NB4 (cell line): ENCODE measurements around the gene SPOCK3.

Experiments
- DNase-seq: peaks from one replicate; pipeline ENCODE4 v3.0.0; 2010; ENCODE audit warnings: low read depth
- H3K4me3 ChIP-seq: one replicate; pipeline ENCODE4 v1.5.1; 2011; ENCODE audit warnings: mild to moderate bottlenecking, low read depth, low read length, moderate library complexity
- MYC ChIP-seq: IDR thresholded peaks from 2 replicates; pipeline ENCODE4 v1.6.1; 2011; ENCODE audit warnings: low read depth, low read length
- POLR2A ChIP-seq: IDR thresholded peaks from 2 replicates; pipeline ENCODE4 v1.6.1; 2011; ENCODE audit warnings: mild to moderate bottlenecking; ENCODE audit not compliant: insufficient read length; ENCODE audit errors: extremely low read depth
- TF ChIP-seq, protein P1 (sequence below): IDR thresholded peaks from 2 replicates; pipeline ENCODE4 v1.6.1; 2011; ENCODE audit warnings: low read depth, low read length
- TF ChIP-seq, protein P2 (sequence below): IDR thresholded peaks from one replicate; pipeline ENCODE4 v1.5.1; 2012; ENCODE audit warnings: low read depth, low read length

The SPOCK3 gene

DNA sequence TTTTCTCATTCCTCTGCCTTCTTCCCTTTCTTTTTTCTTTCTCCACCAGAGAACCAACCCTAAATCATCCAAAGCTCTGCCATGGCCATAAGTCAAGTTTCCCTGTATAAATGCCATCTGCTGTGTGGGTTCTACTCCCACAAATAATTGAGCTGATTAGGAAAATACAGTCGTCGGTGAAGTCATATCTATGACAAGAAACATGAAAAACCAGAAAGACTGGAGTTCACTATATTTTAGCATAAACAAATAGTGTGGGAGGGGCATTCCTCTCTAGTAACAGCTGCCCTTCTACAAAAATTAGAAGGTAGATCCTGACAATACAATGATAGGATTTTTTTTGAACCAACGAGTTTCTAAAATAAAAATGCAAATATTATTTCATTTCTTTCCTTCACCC is 48.8 kb downstream of the SPOCK3 start:
- H3K4me3 ChIP-seq = no peak overlapping the region
- TF ChIP-seq POLR2A (no peak), MYC (no peak)
- TF ChIP-seq, protein P1, sequence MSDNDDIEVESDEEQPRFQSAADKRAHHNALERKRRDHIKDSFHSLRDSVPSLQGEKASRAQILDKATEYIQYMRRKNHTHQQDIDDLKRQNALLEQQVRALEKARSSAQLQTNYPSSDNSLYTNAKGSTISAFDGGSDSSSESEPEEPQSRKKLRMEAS = no peak
- TF ChIP-seq, protein P2, sequence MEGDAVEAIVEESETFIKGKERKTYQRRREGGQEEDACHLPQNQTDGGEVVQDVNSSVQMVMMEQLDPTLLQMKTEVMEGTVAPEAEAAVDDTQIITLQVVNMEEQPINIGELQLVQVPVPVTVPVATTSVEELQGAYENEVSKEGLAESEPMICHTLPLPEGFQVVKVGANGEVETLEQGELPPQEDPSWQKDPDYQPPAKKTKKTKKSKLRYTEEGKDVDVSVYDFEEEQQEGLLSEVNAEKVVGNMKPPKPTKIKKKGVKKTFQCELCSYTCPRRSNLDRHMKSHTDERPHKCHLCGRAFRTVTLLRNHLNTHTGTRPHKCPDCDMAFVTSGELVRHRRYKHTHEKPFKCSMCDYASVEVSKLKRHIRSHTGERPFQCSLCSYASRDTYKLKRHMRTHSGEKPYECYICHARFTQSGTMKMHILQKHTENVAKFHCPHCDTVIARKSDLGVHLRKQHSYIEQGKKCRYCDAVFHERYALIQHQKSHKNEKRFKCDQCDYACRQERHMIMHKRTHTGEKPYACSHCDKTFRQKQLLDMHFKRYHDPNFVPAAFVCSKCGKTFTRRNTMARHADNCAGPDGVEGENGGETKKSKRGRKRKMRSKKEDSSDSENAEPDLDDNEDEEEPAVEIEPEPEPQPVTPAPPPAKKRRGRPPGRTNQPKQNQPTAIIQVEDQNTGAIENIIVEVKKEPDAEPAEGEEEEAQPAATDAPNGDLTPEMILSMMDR = no peak
- DNase-seq = no peak

DNA sequence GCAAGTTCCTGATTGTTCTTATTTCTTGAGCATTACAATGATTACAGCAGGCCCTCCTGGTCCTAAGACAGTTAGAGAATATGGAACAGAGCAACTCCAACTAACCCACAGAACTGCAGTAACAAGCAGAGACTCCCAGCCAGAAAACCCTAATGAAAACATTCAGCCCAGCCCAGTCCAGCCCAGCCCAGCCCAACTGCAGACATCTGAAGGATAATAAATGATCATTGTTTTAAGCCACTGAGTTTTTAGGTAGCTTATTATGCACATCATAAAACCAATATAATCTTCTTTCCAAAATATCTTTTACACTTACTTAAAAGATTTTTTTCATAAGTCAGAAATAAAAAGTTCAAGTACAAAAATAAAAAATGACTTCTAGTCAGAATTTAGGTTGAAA is 51.3 kb downstream of the SPOCK3 start:
- H3K4me3 ChIP-seq = no peak overlapping the region
- DNase-seq = no peak
- TF ChIP-seq, protein P1 = no peak

DNA sequence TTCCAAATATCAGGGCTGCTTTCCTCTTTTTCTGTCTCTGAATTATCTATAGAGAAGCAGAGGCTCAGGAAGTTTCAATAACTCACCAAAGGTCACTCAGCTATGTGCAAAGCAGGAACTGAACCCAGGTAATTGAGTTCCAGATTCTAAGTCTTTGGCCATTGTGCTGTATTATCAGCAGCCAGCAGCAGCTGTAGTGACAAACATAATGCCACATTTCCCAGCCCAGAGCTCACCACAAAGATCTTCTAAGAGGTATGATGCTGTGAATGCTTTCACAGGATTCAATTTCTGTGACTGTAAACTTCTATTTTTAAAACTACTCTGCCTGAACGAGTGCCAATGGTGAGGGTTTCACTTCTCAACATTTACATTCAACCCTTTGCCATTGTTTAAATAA is 56.4 kb downstream of the SPOCK3 start:
- H3K4me3 ChIP-seq = no peak overlapping the region
- TF ChIP-seq, protein P2 = no peak
- TF ChIP-seq MYC (no peak), POLR2A (no peak)
- TF ChIP-seq, protein P1 = no peak
- no peak for DNase-seq

DNA sequence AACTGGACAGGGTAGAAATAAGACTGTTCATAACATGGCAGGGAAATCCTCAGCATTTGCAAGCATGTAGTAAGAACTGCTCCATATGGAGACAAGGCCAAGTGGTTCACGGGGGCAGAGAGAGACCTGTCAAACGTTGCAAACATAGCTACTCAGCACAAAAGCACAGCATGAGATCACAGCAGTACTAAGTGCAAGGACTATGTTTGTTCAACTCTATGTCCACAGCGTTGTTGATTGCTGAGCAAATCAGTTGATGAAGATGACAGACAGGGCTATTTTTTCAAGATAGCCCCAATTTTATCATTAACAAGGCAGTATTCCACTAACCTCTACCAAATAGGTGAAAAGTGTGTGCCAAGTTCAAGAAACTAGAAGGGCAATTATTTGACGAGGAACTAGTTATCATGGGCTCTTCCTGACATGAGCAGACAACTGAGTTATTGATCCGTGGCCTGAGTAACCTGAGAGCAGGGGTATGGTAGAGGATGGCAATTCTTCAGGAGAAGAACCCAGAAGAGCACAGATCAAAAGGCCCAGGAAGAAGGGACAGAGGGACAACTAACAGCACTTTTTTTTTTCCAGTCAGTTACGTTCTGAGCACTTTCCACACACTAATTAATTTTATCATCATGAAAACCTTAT is 57.4 kb downstream of the SPOCK3 start:
- TF ChIP-seq POLR2A (no peak), MYC (no peak)
- TF ChIP-seq, protein P1 = no peak
- TF ChIP-seq, protein P2 = no peak
- DNase-seq = no peak
- no peak overlapping the region for H3K4me3 ChIP-seq

DNA sequence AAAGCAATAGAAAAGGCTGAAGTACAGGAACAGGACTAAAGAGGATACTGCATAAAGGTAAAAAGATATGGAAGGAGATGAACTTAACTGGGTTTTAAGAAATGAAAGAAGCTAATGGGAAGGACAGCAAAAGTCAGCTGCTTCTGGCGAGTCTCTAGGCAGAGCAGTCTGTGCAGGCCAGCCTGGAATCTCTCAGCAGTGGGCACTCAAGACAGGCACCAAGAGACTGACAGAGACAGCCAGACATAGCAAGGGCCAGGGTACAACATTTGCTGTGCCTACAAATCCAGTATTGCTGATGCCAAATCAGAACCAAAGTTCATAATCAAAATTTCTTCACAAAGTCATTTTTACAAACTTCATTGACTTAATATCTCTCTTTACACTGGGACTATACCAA is 62.4 kb downstream of the SPOCK3 start:
- no peak for DNase-seq
- TF ChIP-seq, protein P2 = no peak
- TF ChIP-seq MYC (no peak), POLR2A (no peak)
- TF ChIP-seq, protein P1 = no peak
- no peak overlapping the region for H3K4me3 ChIP-seq

DNA sequence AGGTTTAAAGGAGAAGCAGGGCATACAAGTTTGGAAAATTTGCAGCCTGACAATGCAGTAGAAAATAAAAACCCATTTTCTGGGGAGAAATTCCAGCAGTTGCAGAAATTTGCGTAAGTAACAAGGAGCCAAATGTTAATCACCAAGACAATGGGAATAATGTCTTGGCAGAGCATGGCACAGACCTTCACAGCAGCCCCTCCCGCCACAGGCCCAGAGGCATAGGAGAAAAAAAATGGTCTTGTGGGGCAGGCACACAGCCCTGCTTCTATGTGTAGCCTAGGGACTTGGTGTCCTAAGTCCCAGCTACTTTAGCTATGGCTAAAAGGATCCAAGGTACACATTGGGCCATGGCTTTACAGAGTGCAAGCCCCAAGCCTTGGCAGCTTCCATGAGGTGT is 65.7 kb downstream of the SPOCK3 start:
- TF ChIP-seq, protein P2 = no peak
- no peak for TF ChIP-seq MYC
- no peak for TF ChIP-seq POLR2A
- TF ChIP-seq, protein P1 = no peak

More for the DNA sequence above, 65.7 kb downstream of the SPOCK3 start:
- DNase-seq = no peak
- no peak overlapping the region for H3K4me3 ChIP-seq
